ENCODE data around the gene RIPOR3.

GRCh38 chr20:50664254-50664653, 27.1 kb downstream of the RIPOR3 start:
- TF ChIP-seq CTCF (IDR thresholded peaks at IDR 0.05; ENCODE audit: low read length) (no peak), EZH2 (IDR thresholded peaks at IDR 0.05; ENCODE audit: borderline replicate concordance, low read length) (no peak)
